Stimulated activated CD8-positive, alpha-beta memory T cell treated with anti-CD3 and anti-CD28 coated beads, Interleukin-12 subunit alpha, Interleukin-12 subunit beta, amount 100 ng/mL, for 1 hour (primary cell): ENCODE measurements around the gene POMGNT1.
"Not testable (repeated sequence)": the region's sequence is repeated elsewhere in the genome, so short reads cannot be mapped to it uniquely, and the experiment has no call there.

Source experiments
- DNase-seq: peaks from one replicate; pipeline ENCODE4 v3.0.0-alpha.2; 2020; ENCODE audit warnings: low read depth

Gene POMGNT1

GRCh38 chr1:46197964-46198811 is at the start of gene POMGNT1:
TSS of gene POMGNT1 (minus strand) at chr1:46198434. CDS start at chr1:46197821, 613 bp downstream.
- DNase-seq, result peak; percentile 42

GRCh38 chr1:46247436-46248121 is 49.3 kb upstream of the POMGNT1 start, which contains the start of gene RAD54L:
TSS of gene RAD54L (plus strand) at chr1:46247763. CDS start at chr1:46248406, 643 bp downstream.
- peak; percentile 90 for DNase-seq

DNA sequence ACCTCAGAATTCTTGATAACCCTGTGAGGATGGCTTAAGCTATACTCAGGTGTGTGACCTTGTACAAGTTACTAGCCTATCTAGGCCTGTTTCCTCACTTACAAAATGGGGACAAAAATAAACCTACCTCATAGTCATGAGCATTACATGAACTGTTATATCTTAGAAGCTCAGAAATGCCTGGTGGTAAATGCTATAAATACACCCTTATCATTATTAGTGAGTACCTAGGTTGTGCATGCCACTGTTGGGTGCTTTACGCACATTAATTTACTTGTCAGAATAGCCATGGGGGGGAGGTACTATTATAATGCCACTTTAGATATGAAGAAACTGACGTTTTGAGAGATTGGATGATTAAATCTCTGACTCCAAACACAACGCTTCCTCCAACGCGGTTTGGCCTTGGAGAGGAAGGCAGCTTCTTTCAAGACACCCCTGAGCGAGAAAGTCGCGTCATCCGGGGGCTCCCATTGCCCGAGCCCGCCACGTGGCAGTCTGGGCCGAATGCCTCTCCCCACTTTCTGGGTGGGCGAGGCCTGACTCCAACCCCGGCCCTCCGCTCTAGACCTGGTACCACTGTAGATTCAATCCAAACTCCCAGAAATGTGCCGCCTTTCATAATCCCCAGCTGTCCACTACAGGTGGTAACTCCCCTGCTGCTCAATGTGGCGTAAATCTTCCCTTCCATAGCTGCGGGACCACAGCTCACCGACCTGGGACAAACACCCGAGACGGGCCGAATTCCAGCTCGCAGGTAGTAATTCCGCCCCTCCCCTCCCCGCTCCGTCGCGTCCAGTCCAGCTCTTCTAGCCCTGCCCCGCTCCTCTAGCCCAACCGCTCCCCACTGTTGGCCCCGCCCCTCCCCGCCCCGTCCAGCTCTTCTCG is 48.6 kb upstream of the POMGNT1 start:
- DNase-seq, result peak; percentile 16

DNA sequence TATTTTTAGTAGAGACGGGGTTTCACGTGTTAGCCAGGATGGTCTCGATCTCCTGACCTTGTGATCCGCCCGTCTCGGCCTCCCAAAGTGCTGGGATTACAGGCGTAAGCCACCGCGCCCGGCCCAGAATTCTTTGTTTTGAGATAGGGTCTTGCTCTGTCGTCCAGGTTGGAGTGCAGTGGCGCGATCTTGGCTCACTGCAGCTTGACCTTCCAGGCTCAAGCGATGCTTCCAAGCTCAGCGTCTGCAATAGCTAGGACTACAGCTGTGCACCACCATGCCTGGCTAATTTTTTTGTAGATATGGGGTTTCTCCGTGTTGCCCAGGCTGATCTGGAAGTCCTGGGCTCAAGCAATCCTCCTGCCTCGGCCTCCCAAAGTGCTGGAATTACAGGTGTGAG is 47.9 kb upstream of the POMGNT1 start:
- DNase-seq, result not testable (repeated sequence)

DNA sequence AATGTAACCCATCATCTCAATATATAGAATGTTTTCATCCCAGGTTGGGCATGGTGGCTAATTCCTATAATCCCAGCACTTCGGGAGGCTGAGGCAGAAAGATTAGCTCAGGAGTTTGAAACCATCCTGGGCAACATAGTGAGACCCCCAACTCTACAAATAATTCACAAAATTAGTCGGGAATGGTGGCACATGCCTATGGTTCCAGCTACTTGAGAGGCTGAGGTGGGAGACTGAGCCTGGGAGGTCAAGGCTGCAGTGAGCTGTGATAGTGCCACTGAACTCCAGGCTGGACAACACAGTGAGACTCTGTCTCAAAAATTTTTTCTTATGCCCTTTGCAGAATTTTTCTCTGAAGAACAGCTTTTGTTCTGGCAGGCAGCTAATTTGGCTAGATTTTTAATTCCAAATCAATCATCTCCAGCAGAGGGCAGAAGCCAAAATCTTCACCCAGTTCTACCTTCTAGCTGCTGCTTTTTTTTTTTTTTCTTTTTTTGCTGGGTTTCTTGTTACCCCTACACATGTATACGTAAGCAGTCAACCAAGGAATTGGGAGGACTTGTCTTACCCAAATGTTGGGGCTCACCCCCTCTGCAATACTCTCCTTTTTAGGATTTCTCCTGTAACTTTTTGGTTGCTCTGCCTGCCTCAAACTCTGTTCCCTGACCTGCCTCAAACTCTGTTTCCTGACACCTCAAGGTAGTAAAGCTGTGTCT is 46.6 kb upstream of the POMGNT1 start:
- DNase-seq, result no peak

GRCh38 chr1:46243831-46244230 is 45.6 kb upstream of the POMGNT1 start:
- not testable (repeated sequence) for DNase-seq

- DNase-seq, result no peak
Measured at GRCh38 chr1:46242918-46243317, 44.7 kb upstream of the POMGNT1 start.

- not testable (repeated sequence) for DNase-seq
Measured at GRCh38 chr1:46241733-46242132, 43.5 kb upstream of the POMGNT1 start.

- not testable (repeated sequence) for DNase-seq
Measured at GRCh38 chr1:46238865-46239264, 40.6 kb upstream of the POMGNT1 start.

DNA sequence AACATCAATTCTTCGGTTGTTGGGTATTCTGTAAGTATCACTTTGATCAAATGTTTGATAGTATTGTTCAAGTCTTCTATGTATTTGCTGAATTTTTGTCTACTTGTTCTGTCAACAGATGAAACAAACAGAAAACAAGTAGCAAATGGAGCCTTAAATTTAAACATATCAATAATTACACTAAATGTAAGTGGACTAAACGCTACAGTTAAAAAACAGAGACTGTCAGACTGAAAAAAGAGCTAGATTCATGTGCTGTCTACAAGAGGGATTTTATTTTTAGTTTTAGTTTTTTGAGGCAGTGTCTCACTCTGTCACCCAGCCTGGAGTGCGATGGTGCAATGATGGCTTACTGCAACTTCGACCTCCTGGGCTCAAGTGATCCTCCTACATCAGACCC is 38.6 kb upstream of the POMGNT1 start:
- DNase-seq, result no peak

- DNase-seq, result not testable (repeated sequence)
Measured at GRCh38 chr1:46231231-46231630, 33.0 kb upstream of the POMGNT1 start.

- no peak for DNase-seq
Measured at GRCh38 chr1:46224966-46225365, 26.7 kb upstream of the POMGNT1 start.

DNA sequence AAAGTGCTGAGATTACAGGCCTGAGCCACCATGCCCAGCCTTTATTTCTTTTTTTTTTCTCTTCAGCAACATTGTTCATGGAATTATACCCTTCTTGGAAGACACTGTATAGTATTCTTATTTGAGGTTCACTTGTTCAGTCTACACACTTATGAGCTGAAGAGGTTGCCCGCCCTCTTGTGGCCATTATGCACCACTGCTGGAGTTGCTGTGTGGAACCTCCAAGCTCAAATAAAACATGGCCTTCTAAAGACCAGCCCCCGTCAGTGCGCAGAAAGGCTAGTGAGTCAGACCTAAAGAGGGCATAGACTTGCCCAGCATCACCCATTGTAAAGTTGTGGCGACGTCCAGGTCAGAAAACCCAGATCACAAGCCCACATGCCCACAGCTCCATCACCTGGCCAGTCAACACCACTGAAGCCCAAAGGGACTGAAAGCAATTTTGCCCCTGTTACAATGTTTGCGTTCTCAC is 25.3 kb upstream of the POMGNT1 start:
- DNase-seq, result peak; percentile 43

DNA sequence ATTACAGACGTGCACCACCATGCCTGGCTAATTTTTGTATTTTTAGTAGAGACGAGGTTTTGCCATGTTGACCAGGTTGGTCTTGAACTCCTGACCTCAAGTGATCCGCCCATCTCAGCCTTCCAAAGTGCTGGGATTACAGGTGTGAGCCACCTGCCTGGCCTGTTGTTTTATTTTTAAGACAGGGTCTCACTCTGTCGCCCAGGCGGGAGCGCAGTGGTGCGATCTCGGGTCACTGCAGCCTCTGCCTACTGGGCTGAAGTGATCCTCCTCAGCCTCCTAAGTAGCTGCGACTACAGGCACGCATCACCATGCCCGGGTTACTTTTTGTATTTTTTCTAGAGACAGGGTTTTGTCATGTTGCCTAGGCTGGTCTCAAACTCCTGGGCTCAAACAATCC is 24.8 kb upstream of the POMGNT1 start:
- not testable (repeated sequence) for DNase-seq

DNA sequence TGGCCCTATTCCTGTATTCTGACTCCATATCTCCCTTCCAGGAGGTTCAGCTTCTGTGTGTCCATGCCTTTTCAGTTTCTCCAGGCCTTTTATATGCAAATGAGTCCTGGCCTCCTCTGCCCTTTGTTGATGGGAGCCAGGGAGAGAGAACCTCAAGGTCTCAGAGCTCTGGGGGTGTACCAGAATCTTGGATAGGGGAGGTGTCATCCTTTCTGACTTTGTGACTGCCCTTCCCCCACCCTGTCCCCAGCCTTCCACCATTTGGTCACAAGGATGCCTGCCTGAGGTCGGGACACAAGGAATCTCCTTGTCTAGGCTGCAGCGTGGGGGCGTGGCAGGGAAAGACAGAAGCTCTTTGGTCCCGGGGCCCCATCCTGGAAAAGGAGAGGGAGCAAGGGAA is 23.5 kb upstream of the POMGNT1 start:
- no peak for DNase-seq

- no peak for DNase-seq
Measured at GRCh38 chr1:46220808-46221207, 22.6 kb upstream of the POMGNT1 start.

DNA sequence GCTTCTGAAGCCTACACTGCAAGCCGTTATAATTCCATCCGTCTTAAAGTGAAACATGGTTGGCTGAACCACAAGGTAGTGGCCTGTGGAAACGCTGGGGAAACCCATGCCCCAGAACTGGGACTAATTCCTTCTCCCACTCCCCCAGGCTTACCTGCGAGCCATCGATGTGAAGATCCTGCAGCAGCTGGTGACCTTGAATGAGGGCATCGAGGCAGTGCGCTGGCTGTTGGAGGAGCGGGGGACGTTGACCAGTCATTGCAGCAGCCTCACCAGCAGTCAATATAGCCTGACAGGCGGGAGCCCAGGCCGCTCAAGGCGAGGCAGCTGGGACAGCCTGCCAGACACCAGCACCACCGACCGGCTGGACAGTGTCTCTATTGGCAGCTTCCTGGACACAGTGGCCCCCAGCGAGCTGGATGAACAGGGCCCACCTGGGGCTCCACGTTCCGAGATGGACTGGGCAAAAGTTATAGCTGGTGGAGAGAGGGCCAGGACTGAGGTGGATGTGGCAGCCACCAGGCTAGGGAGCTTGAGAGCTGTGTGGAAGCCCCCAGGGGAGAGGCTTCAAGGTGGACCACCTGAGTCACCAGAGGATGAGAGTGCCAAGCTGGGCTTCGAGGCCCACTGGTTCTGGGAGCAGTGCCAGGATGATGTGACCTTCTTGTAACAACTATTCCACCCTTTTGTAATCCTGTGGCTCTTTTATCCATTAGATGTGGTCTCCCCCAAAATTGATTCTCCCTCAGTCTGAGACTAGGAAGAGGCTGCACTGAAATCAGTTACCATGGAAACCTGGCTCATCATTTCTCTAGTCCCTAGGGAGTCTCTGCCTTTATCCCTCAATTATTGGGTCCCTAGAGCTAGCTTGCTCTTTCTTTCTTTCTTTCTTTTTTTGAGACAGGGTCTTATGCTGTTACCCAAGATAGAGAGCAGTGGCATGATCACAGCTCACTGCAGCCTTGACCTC is 21.6 kb upstream of the POMGNT1 start:
- DNase-seq, result no peak

DNA sequence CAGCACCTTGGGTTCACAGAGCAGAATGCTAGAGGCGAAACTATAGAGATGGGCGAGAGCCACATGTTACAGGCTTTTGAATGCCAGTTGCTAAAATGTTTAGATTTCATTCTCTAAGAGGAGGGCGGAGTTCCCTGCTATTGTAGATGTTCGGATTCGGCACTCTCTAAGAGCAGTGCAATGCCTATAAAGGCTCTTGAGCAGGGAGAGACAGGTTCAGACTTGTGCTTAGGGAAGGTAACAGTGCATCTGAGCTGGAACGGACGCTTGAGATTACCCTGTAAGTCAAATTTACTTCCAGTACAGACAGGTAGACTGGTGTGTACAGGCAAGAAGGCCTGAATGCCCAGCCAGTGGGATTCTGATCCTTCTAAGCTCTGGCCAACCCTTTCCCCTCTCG is 20.2 kb upstream of the POMGNT1 start:
- DNase-seq, result no peak

DNA sequence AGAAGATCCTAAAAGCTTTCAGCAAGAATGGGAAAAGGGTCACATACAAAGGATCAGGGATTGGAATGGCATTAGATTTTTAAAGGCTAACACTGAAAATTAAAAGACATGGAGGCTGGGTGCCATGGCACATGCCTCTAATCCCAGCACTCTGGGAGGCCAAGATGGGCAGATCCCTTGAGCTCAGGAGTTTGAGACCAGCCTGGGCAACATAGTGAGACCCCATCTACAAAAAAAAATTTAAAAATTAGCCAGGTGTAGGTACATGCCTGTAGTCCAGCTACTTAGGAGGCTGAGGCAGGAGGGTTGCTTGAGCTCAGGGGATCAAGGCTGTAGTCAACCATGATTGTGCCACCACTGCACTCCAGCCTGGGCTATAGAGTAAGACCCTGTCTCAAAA is 17.3 kb upstream of the POMGNT1 start:
- DNase-seq, result no peak

GRCh38 chr1:46211051-46211450 is 12.8 kb upstream of the POMGNT1 start:
- DNase-seq, result no peak
